KMS-11 (cell line): ENCODE measurements around the gene TMEM205.

Experiments used
- H2AFZ ChIP-seq: fragments of 200-600 bp; sonication (generic); 2 replicates; pipeline ENCODE4 v1.6.1; 2016; ENCODE audit warnings: antibody characterized with exemption, mixed run types, low read depth
- H3K27ac ChIP-seq: fragments of 200-600 bp; sonication (generic); 2 replicates; pipeline ENCODE4 v1.6.1; 2016; ENCODE audit warnings: mild to moderate bottlenecking, mixed run types
- H3K27me3 ChIP-seq: fragments of 200-600 bp; sonication (generic); 2 replicates; pipeline ENCODE4 v1.6.1; 2017; ENCODE audit warnings: mild to moderate bottlenecking, low read depth, mixed run types, moderate library complexity; ENCODE audit not compliant: insufficient read depth
- H3K36me3 ChIP-seq: fragments of 200-600 bp; sonication (generic); 2 replicates; pipeline ENCODE4 v1.6.1; 2017; ENCODE audit warnings: mild to moderate bottlenecking, mixed run types; ENCODE audit not compliant: insufficient read depth
- H3K4me1 ChIP-seq: fragments of 200-600 bp; sonication (generic); 2 replicates; pipeline ENCODE4 v1.6.1; 2016; ENCODE audit warnings: mild to moderate bottlenecking, low read depth, mixed run types; ENCODE audit not compliant: poor library complexity, severe bottlenecking
- H3K4me2 ChIP-seq: fragments of 200-600 bp; sonication (generic); 2 replicates; pipeline ENCODE4 v1.7.0; 2016; ENCODE audit warnings: mild to moderate bottlenecking, mixed run types
- H3K4me3 ChIP-seq: fragments of 200-600 bp; sonication (generic); IDR thresholded peaks from 2 replicates; pipeline ENCODE4 v1.6.1; 2017; ENCODE audit warnings: low read depth, low read length, mixed read lengths; ENCODE audit not compliant: insufficient read depth
- H3K79me2 ChIP-seq: fragments of 200-600 bp; sonication (generic); 2 replicates; pipeline ENCODE4 v1.6.1; 2016; ENCODE audit warnings: low read depth, mixed run types; ENCODE audit not compliant: insufficient read depth
- H3K9ac ChIP-seq: fragments of 200-600 bp; sonication (generic); 2 replicates; pipeline ENCODE4 v1.6.1; 2016; ENCODE audit warnings: mild to moderate bottlenecking, mixed run types
- H4K20me1 ChIP-seq: fragments of 200-600 bp; sonication (generic); 2 replicates; pipeline ENCODE4 v1.6.1; 2016; ENCODE audit warnings: mild to moderate bottlenecking, mixed run types; ENCODE audit not compliant: insufficient read depth
- TF ChIP-seq, protein P1 (sequence below): fragments of 200-600 bp; sonication (generic); conservative IDR thresholded peaks from 2 replicates; pipeline ENCODE4 v1.6.1; 2017; ENCODE audit warnings: low read depth, mild to moderate bottlenecking, antibody characterized with exemption, low read length, moderate library complexity, mixed read lengths

The TMEM205 gene

DNA sequence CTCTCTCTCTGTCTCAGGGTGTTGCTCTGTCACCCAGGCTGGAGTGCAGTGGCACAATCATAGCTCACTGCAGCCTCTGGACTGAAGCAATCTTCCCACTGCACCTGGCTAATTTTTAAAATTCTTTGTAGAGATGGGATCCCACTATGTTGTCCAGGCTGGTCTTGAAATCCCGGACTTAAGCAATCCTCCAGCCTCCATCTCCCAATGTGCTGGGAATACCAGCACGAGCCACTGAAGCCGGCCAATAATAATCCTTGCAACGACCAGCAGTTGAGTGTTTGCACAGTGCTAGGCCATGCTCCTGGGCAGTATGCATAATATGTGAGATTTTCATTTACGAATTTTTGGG lies 38.7 kb upstream of the TMEM205 start:
- Histone ChIP-seq H3K27ac (no peak overlapping the region), H3K36me3 (no peaks in the 10 kb centered on the region), H3K27me3 (no peaks in the 10 kb centered on the region; the same call in 1 of the 2 replicates), H3K4me3 (no peak overlapping the region), H3K4me1 (peaks cover 13% of the 10 kb centered on the region), H4K20me1 (no peaks in the 10 kb centered on the region), H3K79me2 (no peaks in the 10 kb centered on the region), H3K4me2 (no peak overlapping the region), H3K9ac (no peak overlapping the region), H2AFZ (no peak overlapping the region)
- TF ChIP-seq, protein P1, sequence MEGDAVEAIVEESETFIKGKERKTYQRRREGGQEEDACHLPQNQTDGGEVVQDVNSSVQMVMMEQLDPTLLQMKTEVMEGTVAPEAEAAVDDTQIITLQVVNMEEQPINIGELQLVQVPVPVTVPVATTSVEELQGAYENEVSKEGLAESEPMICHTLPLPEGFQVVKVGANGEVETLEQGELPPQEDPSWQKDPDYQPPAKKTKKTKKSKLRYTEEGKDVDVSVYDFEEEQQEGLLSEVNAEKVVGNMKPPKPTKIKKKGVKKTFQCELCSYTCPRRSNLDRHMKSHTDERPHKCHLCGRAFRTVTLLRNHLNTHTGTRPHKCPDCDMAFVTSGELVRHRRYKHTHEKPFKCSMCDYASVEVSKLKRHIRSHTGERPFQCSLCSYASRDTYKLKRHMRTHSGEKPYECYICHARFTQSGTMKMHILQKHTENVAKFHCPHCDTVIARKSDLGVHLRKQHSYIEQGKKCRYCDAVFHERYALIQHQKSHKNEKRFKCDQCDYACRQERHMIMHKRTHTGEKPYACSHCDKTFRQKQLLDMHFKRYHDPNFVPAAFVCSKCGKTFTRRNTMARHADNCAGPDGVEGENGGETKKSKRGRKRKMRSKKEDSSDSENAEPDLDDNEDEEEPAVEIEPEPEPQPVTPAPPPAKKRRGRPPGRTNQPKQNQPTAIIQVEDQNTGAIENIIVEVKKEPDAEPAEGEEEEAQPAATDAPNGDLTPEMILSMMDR: no peak

GRCh38 chr19:11383706-11384048 lies 37.6 kb upstream of the TMEM205 start:
- H2AFZ ChIP-seq: no peak overlapping the region
- no peaks in the 10 kb centered on the region for H3K79me2 ChIP-seq
- no peak overlapping the region for H3K4me3 ChIP-seq
- no peak overlapping the region for H3K4me2 ChIP-seq
- TF ChIP-seq, protein P1: no peak
- no peaks in the 10 kb centered on the region; the same call in 1 of the 2 replicates for H3K27me3 ChIP-seq
- H3K36me3 ChIP-seq: no peaks in the 10 kb centered on the region
- H4K20me1 ChIP-seq: no peaks in the 10 kb centered on the region
- H3K27ac ChIP-seq: no peak overlapping the region
- no peak overlapping the region for H3K9ac ChIP-seq
- H3K4me1 ChIP-seq: peaks cover 13% of the 10 kb centered on the region

DNA sequence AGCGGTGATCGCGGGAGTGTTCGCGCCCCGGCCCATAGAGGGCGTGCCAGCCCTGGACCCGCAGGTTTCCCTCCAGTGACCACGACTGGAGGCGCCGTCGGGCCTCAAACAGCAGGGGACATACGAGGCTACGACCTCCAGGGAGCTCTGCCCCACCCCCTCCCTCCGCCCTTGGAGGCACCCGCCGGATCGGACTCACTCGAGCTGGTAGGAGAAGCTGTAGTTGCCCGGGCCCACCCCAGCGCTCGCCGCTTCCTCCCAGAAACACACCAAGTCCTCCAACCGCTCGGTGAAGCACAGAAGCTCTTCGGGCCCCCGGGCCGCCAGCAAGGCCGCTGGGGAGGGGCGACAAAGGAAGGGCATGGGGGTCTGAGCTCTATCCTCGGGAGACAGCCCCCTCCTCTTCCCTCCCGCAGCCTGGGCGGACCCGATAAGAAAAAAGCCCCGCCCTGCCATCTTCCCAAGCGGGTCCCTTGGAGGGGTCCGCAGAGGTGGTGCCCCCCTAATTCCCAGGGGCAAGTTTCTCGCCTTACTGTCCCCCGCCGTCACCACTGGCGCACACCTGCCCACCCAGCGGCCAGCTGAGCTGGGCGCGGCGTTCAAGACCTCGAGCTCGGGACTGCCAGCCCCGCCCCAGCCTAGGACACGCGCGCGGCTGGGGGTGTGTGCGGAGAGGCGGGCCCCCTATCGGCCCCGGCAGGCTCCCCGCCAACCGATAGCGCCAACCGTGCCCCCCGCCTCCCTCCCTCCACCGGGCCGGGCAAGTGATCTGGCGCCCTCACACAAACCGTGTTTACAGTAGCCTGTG lies 37.0 kb upstream of the TMEM205 start:
- H3K79me2 ChIP-seq: no peaks in the 10 kb centered on the region
- no peak overlapping the region for H3K27ac ChIP-seq
- no peak overlapping the region for H2AFZ ChIP-seq
- H3K4me1 ChIP-seq: peaks cover 13% of the 10 kb centered on the region
- peak overlapping the region; percentile 81; the same call in 1 of the 2 replicates for H3K4me2 ChIP-seq
- H3K9ac ChIP-seq: no peak overlapping the region
- H3K27me3 ChIP-seq: no peaks in the 10 kb centered on the region; the same call in 1 of the 2 replicates
- TF ChIP-seq, protein P1: no peak
- H3K36me3 ChIP-seq: no peaks in the 10 kb centered on the region
- no peaks in the 10 kb centered on the region for H4K20me1 ChIP-seq
- no peak overlapping the region for H3K4me3 ChIP-seq

DNA sequence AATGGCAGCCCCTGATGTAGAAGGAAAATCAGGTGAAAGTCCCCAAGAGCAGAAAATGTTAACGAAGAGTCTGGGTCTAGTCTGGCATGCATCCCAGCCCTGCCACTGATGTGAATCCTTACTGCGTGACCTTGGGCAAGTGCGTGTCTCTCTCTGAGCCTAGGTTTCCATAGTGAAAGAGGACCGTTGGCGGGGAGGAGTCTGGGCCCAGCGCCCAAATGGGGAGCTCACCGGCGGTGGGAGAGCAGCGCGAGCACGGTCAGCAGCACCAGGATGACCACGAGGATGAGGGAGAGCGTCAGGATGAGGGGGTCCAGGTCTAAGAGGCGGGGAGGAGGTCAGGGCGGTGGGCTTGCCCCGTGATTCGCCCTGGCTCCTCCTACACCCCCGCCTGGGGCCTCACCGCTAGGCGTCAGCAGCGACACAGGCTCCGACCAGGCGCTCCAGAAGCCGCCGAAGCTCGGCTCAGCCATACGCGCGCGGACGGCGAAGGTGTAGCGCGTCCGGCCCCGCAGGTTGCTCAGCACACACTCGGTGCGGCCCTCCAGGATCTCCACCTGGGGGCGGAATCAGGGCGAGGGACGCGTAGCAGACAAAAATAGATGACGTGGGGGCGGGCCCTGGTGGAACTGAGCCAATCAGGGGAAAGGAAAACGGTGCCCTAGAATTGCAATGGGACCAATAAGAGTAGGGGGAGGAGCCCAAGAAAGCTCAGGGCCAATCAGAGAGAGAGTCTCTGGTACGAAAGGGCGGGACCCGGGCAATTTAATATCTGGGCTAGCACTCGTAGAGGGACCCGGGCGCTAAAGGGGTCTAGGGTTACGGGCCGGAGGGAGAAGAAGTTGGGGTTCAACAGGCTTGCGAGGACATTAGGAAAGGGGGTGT lies 34.8 kb upstream of the TMEM205 start:
- Histone ChIP-seq H2AFZ (peak overlapping the region; percentile 98), H3K4me3 (no peak overlapping the region), H4K20me1 (no peaks in the 10 kb centered on the region), H3K27me3 (no peaks in the 10 kb centered on the region), H3K9ac (peak overlapping the region; percentile 83), H3K79me2 (no peaks in the 10 kb centered on the region), H3K4me1 (peaks cover 24% of the 10 kb centered on the region), H3K4me2 (peak overlapping the region; percentile 81), H3K27ac (peak overlapping the region; percentile 92), H3K36me3 (no peaks in the 10 kb centered on the region)
- TF ChIP-seq, protein P1: peak; percentile 70
